ENCODE data around the gene UBXN6.
A peak's percentile ranks its signal among the peaks of the same experiment; 100 is the strongest.

The UBXN6 gene

DNA sequence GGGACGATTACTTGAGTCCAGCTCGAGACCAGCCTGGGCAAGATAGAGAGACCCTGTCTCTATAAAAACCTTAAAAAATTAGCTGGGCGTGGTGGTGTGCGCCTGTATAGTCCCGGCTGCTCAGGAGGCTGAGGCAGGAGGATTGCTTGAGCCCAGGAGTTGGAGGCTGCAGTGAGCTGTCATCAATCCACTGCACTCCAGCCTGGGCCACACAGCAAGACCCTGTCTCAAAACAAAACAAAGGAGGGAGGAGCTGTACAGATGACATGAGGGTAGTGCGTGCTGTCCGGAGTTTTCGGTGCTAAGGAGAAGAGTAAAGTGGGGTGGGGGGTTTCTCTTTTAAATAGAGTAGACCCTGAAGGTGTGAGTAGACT, 37.1 kb upstream of the UBXN6 start:
- DNase-seq (ENCODE audit: insufficient read length, low spot score): no peak
- TF ChIP-seq POLR2A (IDR thresholded peaks at IDR 0.05; ENCODE audit: low read depth, low read length) (no peak), TAF1 (IDR thresholded peaks at IDR 0.05; ENCODE audit: low read depth, low read length) (no peak), SPI1 (IDR thresholded peaks at IDR 0.05; ENCODE audit: low read depth, low read length) (no peak), POLR2AphosphoS5 (IDR thresholded peaks at IDR 0.05; ENCODE audit: low read depth, low read length) (no peak), POU2F2 (IDR thresholded peaks at IDR 0.05; ENCODE audit: low read depth, low read length) (no peak)

DNA sequence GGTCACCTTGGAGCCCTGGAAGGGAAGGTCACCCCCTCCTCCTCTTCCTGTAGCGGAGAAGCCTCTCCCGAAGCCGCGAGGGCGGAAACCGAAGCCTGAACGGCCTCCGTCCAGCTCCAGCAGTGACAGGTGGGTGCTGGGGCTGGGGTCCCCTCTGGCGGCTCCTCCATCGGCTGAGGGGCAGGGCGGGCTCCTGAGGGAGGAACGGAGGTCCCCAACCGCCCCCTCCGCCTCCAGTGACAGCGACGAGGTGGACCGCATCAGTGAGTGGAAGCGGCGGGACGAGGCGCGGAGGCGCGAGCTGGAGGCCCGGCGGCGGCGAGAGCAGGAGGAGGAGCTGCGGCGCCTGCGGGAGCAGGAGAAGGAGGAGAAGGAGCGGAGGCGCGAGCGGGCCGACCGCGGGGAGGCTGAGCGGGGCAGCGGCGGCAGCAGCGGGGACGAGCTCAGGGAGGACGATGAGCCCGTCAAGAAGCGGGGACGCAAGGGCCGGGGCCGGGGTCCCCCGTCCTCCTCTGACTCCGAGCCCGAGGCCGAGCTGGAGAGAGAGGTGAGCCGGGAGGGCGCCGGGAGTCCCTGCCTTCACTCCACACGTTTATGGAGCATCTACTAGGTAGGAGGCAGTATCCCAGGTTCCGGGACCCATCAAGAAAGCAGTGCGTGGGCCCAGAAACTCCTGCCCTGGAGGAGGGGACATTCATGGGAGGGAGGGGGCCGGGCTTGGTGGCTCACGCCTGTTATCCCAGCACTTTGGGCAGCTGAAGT, 36.5 kb upstream of the UBXN6 start:
- DNase-seq (ENCODE audit: insufficient read length, low spot score) (no peak), FAIRE-seq (no peak)
- no peak for TF ChIP-seq POLR2A (IDR thresholded peaks at IDR 0.05; ENCODE audit: low read depth, low read length)
- TF ChIP-seq POLR2AphosphoS5 (IDR thresholded peaks at IDR 0.05; ENCODE audit: low read depth, low read length): no peak
- no peak for TF ChIP-seq SPI1 (IDR thresholded peaks at IDR 0.05; ENCODE audit: low read depth, low read length)
- no peak for TF ChIP-seq TAF1 (IDR thresholded peaks at IDR 0.05; ENCODE audit: low read depth, low read length)
- TF ChIP-seq POU2F2 (IDR thresholded peaks at IDR 0.05; ENCODE audit: low read depth, low read length): no peak
- no peak for TF ChIP-seq PAX5 (IDR thresholded peaks at IDR 0.05; ENCODE audit: insufficient read depth, low read length, severe bottlenecking)

More for the DNA sequence above, 37.1 kb upstream of the UBXN6 start:
- FAIRE-seq: no peak

- no peak for DNase-seq (ENCODE audit: insufficient read length, low spot score)
- TF ChIP-seq POU2F2 (IDR thresholded peaks at IDR 0.05; ENCODE audit: low read depth, low read length) (no peak), POLR2A (IDR thresholded peaks at IDR 0.05; ENCODE audit: low read depth, low read length) (no peak), PAX5 (IDR thresholded peaks at IDR 0.05; ENCODE audit: insufficient read depth, low read length, severe bottlenecking) (no peak), TAF1 (IDR thresholded peaks at IDR 0.05; ENCODE audit: low read depth, low read length) (no peak), SPI1 (IDR thresholded peaks at IDR 0.05; ENCODE audit: low read depth, low read length) (no peak), POLR2AphosphoS5 (IDR thresholded peaks at IDR 0.05; ENCODE audit: low read depth, low read length) (no peak)
- FAIRE-seq: no peak
Measured at GRCh38 chr19:4493104-4493928, 35.7 kb upstream of the UBXN6 start.

GRCh38 chr19:4492337-4493103, 34.9 kb upstream of the UBXN6 start:
- no peak for DNase-seq (ENCODE audit: insufficient read length, low spot score)
- TF ChIP-seq POU2F2 (IDR thresholded peaks at IDR 0.05; ENCODE audit: low read depth, low read length) (no peak), POLR2A (IDR thresholded peaks at IDR 0.05; ENCODE audit: low read depth, low read length) (no peak), TAF1 (IDR thresholded peaks at IDR 0.05; ENCODE audit: low read depth, low read length) (no peak), POLR2AphosphoS5 (IDR thresholded peaks at IDR 0.05; ENCODE audit: low read depth, low read length) (no peak), SPI1 (IDR thresholded peaks at IDR 0.05; ENCODE audit: low read depth, low read length) (no peak), PAX5 (IDR thresholded peaks at IDR 0.05; ENCODE audit: insufficient read depth, low read length, severe bottlenecking) (no peak)
- FAIRE-seq: peak; percentile 92

- FAIRE-seq: no peak
- TF ChIP-seq PAX5 (IDR thresholded peaks at IDR 0.05; ENCODE audit: insufficient read depth, low read length, severe bottlenecking) (no peak), POLR2AphosphoS5 (IDR thresholded peaks at IDR 0.05; ENCODE audit: low read depth, low read length) (no peak), TAF1 (IDR thresholded peaks at IDR 0.05; ENCODE audit: low read depth, low read length) (no peak), SPI1 (IDR thresholded peaks at IDR 0.05; ENCODE audit: low read depth, low read length) (no peak), POU2F2 (IDR thresholded peaks at IDR 0.05; ENCODE audit: low read depth, low read length) (no peak), POLR2A (IDR thresholded peaks at IDR 0.05; ENCODE audit: low read depth, low read length) (no peak)
- no peak for DNase-seq (ENCODE audit: insufficient read length, low spot score)
Measured at GRCh38 chr19:4491446-4491845, 33.9 kb upstream of the UBXN6 start.

DNA sequence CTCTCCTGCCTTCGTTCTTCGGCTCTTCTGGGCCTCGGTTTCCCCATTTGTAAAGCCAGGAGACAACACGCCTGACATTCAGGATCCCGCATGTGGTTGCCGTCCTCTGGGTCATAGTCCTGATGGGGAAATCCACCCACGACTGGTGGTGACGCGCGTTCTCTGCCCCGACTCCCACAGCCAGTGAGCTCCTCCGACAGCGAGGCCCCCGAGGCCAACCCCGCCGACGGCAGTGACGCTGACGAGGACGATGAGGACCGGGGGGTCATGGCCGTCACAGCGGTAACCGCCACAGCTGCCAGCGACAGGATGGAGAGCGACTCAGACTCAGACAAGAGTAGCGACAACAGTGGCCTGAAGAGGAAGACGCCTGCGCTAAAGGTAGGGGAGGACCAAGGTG, 30.9 kb upstream of the UBXN6 start:
- no peak for FAIRE-seq
- no peak for DNase-seq (ENCODE audit: insufficient read length, low spot score)
- TF ChIP-seq POU2F2 (IDR thresholded peaks at IDR 0.05; ENCODE audit: low read depth, low read length) (no peak), TAF1 (IDR thresholded peaks at IDR 0.05; ENCODE audit: low read depth, low read length) (no peak), PAX5 (IDR thresholded peaks at IDR 0.05; ENCODE audit: insufficient read depth, low read length, severe bottlenecking) (no peak), POLR2A (IDR thresholded peaks at IDR 0.05; ENCODE audit: low read depth, low read length) (no peak), POLR2AphosphoS5 (IDR thresholded peaks at IDR 0.05; ENCODE audit: low read depth, low read length) (no peak), SPI1 (IDR thresholded peaks at IDR 0.05; ENCODE audit: low read depth, low read length) (no peak)

- FAIRE-seq: no peak
- DNase-seq (ENCODE audit: insufficient read length, low spot score): no peak
- TF ChIP-seq POU2F2 (IDR thresholded peaks at IDR 0.05; ENCODE audit: low read depth, low read length) (no peak), SPI1 (IDR thresholded peaks at IDR 0.05; ENCODE audit: low read depth, low read length) (no peak), PAX5 (IDR thresholded peaks at IDR 0.05; ENCODE audit: insufficient read depth, low read length, severe bottlenecking) (no peak), TAF1 (IDR thresholded peaks at IDR 0.05; ENCODE audit: low read depth, low read length) (no peak), POLR2A (IDR thresholded peaks at IDR 0.05; ENCODE audit: low read depth, low read length) (no peak), POLR2AphosphoS5 (IDR thresholded peaks at IDR 0.05; ENCODE audit: low read depth, low read length) (no peak)
Measured at GRCh38 chr19:4487572-4487971, 30.0 kb upstream of the UBXN6 start.

GRCh38 chr19:4483385-4483784, 25.8 kb upstream of the UBXN6 start:
- no peak for TF ChIP-seq PAX5 (IDR thresholded peaks at IDR 0.05; ENCODE audit: insufficient read depth, low read length, severe bottlenecking)
- TF ChIP-seq POLR2AphosphoS5 (IDR thresholded peaks at IDR 0.05; ENCODE audit: low read depth, low read length): no peak
- TF ChIP-seq POLR2A (IDR thresholded peaks at IDR 0.05; ENCODE audit: low read depth, low read length): no peak
- TF ChIP-seq POU2F2 (IDR thresholded peaks at IDR 0.05; ENCODE audit: low read depth, low read length): no peak
- no peak for TF ChIP-seq TAF1 (IDR thresholded peaks at IDR 0.05; ENCODE audit: low read depth, low read length)
- no peak for TF ChIP-seq SPI1 (IDR thresholded peaks at IDR 0.05; ENCODE audit: low read depth, low read length)
- DNase-seq (ENCODE audit: insufficient read length, low spot score): no peak
- FAIRE-seq: no peak
